Measurements from ENCODE around the gene PTGDR.

Gene PTGDR, protein sequence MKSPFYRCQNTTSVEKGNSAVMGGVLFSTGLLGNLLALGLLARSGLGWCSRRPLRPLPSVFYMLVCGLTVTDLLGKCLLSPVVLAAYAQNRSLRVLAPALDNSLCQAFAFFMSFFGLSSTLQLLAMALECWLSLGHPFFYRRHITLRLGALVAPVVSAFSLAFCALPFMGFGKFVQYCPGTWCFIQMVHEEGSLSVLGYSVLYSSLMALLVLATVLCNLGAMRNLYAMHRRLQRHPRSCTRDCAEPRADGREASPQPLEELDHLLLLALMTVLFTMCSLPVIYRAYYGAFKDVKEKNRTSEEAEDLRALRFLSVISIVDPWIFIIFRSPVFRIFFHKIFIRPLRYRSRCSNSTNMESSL

GRCh38 chr14:52267501-52268278, at the start of gene PTGDR:
PTGDR (plus strand) TSS chr14:52267698; CDS start chr14:52267815, 117 bp downstream.
- no peak for TF ChIP-seq ZNF274 (IDR thresholded peaks at IDR 0.05; ENCODE audit: low read depth, low read length)
- H3K4me3 ChIP-seq (ENCODE audit: low read length): peak within 1 kb of the TSS; percentile 1; the same call in 1 of the 2 replicates

DNA sequence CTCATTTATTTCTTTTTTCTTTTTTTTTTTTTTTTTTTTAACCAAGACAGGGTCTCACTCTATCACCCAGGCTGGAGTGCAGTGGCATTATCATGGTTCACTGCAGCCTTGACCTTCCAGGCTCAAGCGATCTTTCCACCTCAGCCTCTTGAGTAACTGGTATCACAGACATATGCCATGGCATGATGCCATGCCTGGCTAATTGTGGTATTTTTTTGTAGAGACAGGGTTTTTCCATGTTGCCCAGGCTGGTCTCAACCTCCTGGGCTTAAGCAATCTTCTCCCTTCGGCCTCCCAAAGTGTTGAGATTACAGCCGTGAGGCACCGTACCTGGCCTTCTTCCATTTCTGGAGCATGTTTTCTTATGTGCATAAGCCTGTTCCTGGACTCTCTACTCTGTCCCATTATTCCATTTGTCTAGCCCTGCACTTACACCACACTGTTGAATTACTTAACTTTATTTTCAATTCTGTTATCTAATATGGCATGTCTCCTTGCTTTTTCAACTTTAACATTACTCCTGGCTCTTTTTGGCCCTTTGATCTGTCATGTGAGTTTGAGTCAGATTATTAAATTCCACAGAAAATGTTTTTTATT, 47.9 kb upstream of the PTGDR start:
- TF ChIP-seq ZNF274 (IDR thresholded peaks at IDR 0.05; ENCODE audit: low read depth, low read length): no peak
- no peak overlapping the region for H3K4me3 ChIP-seq (ENCODE audit: low read length)

GRCh38 chr14:52220924-52221811, 46.3 kb upstream of the PTGDR start:
- peak overlapping the region; percentile 6; the same call in 1 of the 2 replicates for H3K4me3 ChIP-seq (ENCODE audit: low read length)

DNA sequence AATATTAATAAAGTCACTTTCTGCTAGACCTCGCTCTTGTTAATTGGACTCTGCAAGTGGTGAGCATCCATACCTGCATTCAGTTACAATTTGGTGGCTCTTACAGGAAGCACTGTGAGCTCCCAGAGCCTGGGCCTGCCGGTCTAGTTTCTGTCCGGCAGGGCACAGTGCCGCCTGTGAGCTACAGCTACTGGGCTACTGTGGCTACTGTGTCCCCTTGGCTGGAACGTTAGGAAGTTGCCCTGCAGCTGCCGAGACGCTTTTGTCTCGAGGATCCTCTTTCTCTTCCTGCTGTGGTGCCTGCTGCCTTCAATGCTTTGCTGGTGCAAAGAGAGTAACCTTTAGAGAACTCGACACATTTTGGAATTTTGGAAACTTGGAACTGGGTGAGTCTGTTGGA, 44.6 kb upstream of the PTGDR start:
- TF ChIP-seq ZNF274 (IDR thresholded peaks at IDR 0.05; ENCODE audit: low read depth, low read length): no peak
- no peak overlapping the region for H3K4me3 ChIP-seq (ENCODE audit: low read length)

More at GRCh38 chr14:52220924-52221811, 46.3 kb upstream of the PTGDR start:
- TF ChIP-seq ZNF274 (IDR thresholded peaks at IDR 0.05; ENCODE audit: low read depth, low read length): no peak

GRCh38 chr14:52227619-52228222, 39.8 kb upstream of the PTGDR start:
- no peak for TF ChIP-seq ZNF274 (IDR thresholded peaks at IDR 0.05; ENCODE audit: low read depth, low read length)
- H3K4me3 ChIP-seq (ENCODE audit: low read length): no peak overlapping the region

- H3K4me3 ChIP-seq (ENCODE audit: low read length): no peak overlapping the region
- no peak for TF ChIP-seq ZNF274 (IDR thresholded peaks at IDR 0.05; ENCODE audit: low read depth, low read length)
Measured at GRCh38 chr14:52233693-52234092, 33.8 kb upstream of the PTGDR start.

DNA sequence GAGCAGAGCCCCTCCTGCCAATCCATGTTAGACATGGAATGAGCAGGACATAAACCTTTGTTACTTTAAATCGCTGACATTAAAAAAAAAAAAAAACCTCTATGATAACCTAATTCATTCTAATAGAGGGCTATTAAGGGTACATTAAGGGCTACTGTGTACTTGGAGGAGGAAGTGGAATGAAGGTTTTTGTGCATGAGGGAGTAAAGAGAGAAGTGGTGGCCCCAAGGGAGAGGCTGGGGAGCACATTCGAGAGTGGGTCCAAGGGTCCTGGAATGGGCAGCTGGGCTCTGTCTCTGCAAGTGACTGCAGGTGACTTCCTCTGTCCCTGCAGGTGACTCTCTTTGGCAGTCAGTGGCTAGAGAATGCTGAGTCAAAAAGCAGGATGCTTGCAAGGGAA, 32.1 kb upstream of the PTGDR start:
- H3K4me3 ChIP-seq (ENCODE audit: low read length): no peak overlapping the region
- TF ChIP-seq ZNF274 (IDR thresholded peaks at IDR 0.05; ENCODE audit: low read depth, low read length): no peak

DNA sequence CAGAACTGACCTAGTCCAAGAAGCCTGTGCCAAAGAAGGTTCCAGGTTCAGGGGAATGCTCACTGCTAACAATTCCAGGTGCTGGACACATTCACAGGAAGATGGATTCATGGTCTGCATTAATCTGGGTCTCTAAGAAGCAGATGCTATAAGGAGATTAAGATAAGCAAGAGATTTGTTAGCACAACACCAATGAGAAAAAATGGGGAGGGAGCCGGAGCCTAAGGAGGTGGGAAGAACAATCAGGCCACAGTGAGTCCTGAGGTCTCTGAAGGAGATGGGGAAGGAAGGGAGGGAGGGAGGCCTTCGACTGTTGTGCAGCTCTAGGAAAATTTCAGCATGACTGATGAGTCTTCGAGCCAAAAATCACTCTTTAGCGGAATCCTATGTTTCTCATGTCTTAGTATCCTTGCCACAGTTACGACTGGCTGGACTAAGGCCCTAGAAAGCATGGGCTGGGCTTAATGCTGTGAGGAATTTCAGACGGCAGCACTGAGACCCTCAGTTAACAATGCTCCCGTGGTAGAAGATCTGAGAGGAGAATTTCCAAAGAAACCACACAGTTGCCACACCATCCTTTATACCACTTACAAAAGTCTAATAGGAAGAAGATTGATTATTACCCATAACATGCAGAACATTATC, 31.5 kb upstream of the PTGDR start:
- no peak overlapping the region for H3K4me3 ChIP-seq (ENCODE audit: low read length)

DNA sequence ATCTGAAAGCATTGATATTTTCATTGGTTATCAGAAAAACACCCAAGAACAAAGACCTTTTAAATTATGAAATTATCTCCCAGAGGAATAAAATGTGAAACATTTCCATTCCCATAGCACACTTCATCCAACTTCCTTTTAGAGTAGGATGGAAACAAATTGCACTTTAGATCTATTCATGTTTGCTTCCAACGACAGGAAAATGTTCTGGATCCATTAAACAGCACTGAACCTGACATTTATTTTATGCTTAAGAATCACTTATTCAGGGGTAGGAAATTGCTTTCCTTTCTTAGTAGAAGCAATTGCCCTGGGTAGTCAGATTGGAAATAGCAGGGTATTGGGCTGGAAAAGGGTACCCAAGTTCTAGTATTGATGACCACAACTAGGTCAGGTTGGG, 28.8 kb upstream of the PTGDR start:
- no peak for TF ChIP-seq ZNF274 (IDR thresholded peaks at IDR 0.05; ENCODE audit: low read depth, low read length)
- no peak overlapping the region for H3K4me3 ChIP-seq (ENCODE audit: low read length)

More for the DNA sequence above, 31.5 kb upstream of the PTGDR start:
- no peak for TF ChIP-seq ZNF274 (IDR thresholded peaks at IDR 0.05; ENCODE audit: low read depth, low read length)

- no peak for TF ChIP-seq ZNF274 (IDR thresholded peaks at IDR 0.05; ENCODE audit: low read depth, low read length)
- H3K4me3 ChIP-seq (ENCODE audit: low read length): no peak overlapping the region
Measured at GRCh38 chr14:52240623-52241022, 26.9 kb upstream of the PTGDR start.

- no peak overlapping the region for H3K4me3 ChIP-seq (ENCODE audit: low read length)
- no peak for TF ChIP-seq ZNF274 (IDR thresholded peaks at IDR 0.05; ENCODE audit: low read depth, low read length)
Measured at GRCh38 chr14:52241087-52241793, 26.3 kb upstream of the PTGDR start.

DNA sequence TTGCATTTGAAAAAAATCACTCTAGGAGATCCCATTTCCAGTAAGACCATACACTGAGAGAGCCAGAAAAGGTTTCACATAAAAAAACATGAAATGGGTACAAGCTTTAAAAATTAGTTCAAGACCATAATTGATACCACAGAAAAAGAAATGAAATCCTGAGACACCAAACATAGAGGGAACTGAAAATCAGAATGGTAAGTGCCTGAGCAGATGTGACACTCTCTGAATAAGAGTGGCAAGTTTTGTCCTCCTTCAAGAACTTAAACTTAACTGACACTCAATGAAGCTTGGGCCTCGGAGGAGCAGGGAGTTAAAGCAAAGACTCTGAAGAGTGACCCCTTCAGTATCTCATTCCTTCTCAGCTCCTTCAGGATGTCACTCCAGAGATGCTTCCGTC, 23.2 kb upstream of the PTGDR start:
- peak overlapping the region; percentile 43; the same call in 1 of the 2 replicates for H3K4me3 ChIP-seq (ENCODE audit: low read length)
- no peak for TF ChIP-seq ZNF274 (IDR thresholded peaks at IDR 0.05; ENCODE audit: low read depth, low read length)
